SIG-M5 treated with dmso at 0.1 percent for 504 hours (cell line): ENCODE measurements around the gene SLC5A11.
"Not testable (repeated sequence)": the region's sequence is repeated elsewhere in the genome, so short reads cannot be mapped to it uniquely, and the experiment has no call there.

Experiments
- DNase-seq: peaks from one replicate; lab custom pipeline; 2025; ENCODE audit not compliant: unreplicated experiment; lab: John Stamatoyannopoulos, UW

Gene SLC5A11

DNA sequence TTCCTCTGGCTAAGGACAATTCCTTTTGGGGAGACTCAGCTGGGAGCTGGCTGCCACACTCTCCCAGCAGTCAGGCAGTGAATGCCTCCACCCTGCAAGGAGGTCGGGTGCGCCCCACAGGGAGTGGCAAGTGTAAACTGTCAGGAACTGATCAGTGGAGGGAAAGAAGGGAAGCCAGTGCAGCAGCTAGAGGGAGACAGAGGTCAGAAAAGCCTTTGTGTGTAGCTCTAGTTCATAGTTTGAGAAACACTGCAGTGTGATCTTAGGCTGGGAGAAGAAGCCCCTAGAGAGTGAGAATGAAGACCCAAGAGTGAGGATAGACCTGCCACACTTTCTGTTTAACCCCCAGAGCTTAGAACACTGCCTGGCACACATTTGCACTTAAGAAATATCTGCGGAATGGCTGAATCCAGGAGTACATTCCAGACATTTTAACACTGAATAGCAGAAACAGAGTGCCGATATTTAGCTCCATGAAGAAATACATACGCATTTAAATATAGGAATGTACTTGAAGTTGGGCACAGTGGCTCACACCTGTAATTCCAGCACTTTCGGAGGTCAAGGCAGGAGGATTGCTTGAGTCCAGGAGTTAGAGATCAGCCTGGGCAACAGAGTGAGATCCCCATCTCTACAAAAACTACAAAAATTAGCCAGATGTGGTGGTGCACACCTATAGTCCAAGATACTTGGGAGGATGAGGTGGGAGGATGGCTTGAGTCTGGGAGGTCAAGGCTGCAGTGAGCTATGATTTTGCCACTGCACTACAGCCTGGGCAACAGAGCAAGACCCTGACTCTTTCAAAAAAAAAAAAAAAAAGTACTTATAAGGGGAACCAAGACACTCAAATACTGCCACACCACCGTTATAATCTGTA, 11.1 kb upstream of the SLC5A11 start:
- DNase-seq, result peak; percentile 57

DNA sequence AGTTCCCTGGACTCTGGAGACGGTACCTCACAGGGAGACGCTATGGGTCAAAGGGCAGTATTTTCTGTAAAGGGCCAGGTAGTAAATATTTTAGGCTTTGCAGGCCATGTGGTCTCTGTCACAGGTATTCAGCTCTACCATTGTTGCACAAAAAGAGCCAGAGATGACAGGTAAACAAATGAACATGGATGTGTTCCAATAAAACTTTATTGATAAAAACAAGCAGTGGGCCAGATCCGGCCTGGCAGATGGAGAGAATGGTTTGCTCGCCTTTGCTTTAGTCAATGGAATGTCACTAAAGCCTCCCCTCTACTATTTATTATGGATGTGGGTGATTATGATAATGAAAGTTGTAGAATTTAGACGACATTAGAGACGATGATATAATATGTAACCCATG, 8.9 kb upstream of the SLC5A11 start:
- no peak for DNase-seq

DNA sequence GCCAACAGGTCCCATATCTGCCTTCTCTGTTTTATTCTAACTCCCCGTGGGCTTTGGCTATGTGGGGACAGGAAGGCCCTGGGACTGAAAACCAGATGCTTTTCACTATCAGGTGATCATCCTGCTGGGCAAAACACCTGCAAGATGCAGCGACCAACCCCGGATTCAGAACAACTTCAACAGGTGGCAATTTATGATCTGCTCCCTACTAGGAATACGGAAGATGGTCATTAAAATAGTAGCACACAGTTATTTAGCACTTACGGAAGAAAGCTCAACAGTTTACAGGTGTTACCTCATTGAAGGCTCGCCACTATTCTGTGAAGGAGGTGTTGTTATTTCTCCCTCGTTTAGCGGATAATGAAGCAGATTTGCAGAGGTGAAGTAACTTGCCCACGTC, 7.8 kb upstream of the SLC5A11 start:
- no peak for DNase-seq

DNA sequence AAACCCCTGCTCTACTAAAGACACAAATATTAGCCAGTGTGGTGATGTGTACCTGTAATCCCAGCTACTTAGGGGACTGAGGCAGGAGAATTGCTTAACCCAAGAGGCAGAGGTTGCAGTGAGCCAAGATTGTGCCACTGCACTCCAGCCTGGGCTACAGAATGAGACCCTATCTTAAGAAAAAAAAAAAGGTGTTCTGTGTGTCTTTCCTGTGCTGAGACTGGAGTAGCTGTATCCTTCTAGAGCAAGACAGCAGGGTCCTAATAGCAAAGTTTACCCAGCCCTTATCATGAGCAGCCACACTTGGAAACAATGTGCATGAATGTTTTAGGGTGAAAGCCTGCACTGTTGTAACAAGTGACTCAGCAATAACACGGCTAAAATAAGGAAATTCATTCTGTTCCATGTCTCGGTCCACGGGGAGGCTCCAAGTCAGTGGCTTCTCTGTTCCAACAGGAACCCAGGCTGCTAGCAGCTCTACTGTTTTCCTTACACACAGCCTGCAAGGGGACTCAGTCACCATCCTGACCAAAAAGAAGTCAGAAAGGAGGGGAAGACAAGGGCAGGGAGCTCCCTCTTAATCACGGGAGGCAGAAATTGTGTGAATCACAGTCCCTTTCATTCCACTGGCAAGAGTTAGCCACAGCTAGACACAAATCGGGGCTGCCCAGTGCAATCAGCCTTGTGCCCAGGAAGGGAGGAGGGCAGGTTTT, 7.1 kb upstream of the SLC5A11 start:
- peak; percentile 32 for DNase-seq

GRCh38 chr16:24839347-24839972, 6.3 kb upstream of the SLC5A11 start:
- DNase-seq, result no peak

GRCh38 chr16:24841291-24841690, 4.5 kb upstream of the SLC5A11 start:
- DNase-seq, result no peak

DNA sequence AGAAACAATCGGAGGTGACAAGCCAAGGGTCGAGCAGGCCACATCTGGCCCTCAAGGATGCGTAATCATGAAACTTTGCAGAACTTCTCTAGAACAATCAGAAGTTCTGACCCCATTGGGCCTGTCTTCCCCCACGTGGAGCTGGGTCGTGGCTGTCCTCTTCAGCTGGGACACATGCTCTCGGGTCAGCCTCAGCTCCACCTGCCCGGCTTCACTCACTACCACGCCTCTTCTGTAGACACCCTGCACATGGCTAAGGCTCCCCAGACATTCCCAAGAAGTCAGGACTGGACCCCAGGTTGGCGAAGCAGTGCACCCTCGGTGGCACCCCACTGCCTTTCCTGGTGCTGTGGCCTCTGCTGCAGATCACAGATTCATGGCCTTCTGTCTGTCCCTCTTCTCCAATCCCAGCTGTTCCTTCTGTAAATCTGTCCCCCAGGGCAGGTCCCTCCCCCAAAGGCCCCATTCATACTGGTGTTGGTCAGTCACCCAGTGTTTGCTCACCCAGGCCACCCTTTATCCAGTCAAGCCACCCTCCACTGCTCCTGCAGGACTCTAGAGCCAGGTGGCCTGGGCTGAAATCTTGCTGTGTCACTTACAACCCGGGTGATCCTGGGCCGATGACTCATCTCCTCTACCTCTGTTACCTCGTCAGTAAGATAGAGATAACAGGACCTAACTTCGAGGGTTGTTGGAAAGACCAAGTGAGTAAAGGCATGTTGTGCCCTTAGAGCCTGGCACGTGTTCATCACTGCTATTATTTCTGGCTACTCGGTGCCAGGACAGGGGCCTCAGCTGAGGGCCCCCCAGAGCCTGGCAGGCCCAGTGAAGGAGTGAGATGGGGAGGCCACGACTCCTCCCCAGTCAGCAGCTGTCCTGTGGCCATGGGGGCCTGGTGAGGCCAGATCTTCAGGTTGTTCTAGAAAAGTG, 1.4 kb upstream of the SLC5A11 start:
- DNase-seq, result no peak

DNA sequence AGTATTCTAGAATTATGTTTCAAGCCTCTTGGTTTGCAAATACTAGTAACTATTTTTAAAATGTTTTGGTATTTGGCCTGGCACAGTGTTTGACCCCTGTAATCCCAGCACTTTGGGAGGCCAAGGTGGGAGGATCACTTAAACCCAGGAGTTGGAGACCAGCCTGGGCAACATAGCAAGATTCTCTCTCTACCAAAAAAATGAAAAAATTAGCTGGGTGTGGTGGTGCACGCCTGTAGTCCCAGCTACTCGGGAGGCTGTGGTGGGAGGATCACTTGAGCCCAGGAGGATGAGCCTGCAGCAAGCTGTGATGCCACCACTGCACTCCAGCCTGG, 765 bp upstream of the SLC5A11 start:
- not testable (repeated sequence) for DNase-seq

DNA sequence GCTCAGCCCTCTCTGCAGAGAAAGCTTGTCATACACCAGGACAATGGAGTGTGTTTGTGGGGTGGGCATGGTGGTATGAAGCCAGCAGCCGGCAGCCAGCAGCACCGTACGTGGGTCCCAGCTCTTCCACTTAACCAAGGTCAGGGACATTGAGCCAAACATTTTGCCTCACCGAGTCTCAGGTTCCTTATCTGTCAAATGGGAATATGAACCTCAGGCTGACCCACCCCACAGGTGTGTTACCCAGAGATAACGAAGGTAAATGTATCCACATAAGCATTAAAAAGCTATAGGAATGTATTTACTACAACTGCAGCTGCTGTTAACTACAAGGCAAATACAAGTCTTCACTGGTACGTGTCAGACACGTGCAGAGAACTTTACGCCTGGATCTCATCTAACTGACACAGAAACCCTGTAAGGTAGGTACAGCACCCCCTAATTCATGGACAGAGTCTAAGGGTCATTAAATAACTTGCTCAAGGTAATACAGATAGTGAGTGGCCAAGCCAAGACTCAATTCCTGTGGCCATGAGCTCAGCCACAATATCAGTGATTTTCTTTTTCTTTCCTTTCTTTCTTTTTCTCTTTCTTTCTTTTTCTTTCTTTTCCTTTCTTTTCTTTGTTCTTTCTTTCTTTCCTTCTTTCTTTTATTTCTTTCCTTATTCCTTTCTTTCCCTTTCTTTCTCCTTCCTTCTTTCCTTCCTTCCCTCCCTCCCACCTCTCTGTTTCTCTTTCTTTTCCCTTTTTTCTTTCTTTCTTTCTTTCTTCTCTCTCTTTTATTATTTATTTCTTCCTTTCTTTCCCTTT, 990 bp downstream of the SLC5A11 start:
- no peak for DNase-seq

- DNase-seq, result no peak
Observed at GRCh38 chr16:24847358-24847664, 1.5 kb downstream of the SLC5A11 start.

DNA sequence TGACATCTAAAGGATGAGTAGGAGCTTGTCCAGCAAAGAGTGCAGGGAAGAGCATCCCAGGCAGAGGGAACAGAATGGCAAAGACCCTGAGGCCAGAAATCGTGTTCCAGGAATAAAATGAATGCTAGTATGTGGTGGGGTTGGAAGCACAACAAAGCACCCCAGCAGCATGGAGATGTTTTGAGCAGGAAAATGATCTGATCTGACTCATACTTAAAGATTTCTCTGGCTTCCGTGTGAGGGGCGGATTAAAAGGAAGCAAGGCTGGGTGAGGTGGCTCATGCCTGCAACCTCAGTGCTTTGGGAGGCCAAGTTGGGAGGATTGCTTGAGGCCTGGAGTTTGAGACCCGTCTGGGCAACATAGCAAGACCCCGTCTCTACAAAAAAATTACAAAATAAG, 2.3 kb downstream of the SLC5A11 start:
- no peak for DNase-seq

DNA sequence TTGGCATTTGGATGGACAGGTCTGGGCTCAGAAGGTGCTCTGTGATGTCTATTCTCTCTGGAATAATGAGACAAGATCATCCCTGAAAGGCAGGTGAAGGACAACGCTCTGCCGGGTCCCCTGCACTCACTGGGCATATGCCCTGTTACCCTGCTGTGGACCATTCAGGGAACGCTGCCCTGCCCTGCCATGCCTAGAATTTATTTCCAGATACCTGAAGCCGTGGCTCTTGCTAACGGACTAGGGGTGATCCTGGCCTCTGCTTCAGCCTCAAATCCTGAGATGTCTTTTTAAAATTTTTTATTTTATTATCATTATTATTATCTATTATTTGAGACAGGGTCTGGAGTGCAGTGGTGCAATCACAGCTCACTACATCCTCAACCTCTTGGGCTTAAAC, 3.9 kb downstream of the SLC5A11 start:
- DNase-seq, result no peak

DNA sequence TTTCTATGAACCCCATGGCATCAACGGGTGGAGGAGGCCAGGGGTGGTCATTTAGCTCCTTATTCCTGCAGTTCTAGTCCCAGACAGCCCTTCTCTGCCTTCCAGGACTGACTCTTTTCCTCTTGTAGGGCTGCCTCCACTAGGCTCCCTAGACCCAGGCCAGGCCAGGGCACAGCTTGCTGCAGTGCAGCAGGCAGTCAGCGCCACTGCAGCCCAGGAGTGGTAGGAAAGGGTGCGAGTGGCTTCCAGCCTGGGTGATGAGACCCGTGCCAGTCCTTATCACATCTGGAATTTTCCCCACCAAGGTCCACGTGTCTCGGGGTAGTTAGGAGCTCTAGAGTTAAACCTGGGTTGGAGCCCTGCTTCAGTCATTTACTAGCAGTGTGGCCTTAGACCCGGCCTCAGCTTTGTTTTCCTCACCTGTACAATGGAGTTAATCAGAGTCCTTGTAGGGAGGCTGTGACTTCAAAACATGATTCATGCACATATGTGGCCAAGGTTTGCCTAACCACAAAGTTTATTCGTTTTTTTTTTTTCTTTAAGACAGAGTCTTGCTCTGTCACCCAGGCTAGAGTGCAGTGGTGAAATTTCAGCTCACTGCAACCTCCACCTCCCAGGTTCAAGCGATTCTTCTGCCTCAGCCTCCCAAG, 4.7 kb downstream of the SLC5A11 start:
- no peak for DNase-seq

GRCh38 chr16:24851700-24852099, 5.9 kb downstream of the SLC5A11 start:
- DNase-seq, result no peak

GRCh38 chr16:24852281-24852721, 6.5 kb downstream of the SLC5A11 start:
- DNase-seq, result no peak

DNA sequence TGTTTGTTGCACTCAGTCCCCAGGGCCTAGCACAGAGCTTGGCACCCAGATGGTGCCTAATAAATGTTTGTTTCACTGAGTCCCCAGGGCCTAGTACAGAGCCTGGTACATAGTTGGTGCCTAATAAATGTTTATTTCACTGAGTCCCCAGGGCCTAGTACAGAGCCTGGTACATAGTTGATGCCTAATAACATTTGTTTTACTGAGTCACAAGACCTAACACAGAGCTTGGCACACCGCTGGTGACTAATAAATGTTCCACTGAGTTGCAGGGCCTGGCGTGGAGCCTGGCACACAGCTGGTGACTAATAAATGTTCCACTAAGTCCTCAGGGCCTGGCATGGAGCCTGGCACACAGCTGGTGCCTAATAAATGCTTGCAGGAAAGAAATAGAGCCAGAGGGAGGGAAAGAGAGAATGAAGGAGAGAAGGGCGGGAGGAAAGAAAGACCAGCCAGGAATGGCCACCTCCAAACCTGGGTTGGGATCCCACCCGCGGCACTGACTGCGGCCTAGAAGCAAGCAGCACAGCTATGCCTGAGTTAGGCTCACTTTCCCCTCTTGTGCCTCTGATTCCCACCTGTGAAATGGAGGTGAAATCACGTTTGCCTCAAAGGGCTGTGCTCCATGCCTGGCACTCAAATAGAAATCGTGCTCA, 7.5 kb downstream of the SLC5A11 start:
- no peak for DNase-seq

DNA sequence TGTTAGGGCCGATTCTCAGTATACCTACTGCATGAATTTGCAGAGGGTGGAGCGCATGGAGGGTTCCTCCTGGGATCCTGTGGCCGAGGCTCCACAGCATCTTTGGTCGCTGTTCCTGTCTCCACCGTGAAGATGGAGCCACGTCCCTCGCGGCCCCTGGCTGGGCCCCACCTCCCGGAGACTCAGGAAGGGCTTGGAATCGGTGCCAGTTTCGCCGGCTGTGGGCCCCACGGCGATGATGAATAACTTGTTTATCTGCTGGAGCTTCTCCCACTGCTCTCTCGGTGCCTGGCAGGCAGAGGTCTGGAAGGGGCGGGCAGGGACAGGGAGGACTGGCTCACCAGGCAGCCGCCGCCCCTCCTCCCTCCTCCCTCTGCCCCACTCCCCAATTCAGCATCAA, 8.1 kb downstream of the SLC5A11 start:
- DNase-seq, result no peak

DNA sequence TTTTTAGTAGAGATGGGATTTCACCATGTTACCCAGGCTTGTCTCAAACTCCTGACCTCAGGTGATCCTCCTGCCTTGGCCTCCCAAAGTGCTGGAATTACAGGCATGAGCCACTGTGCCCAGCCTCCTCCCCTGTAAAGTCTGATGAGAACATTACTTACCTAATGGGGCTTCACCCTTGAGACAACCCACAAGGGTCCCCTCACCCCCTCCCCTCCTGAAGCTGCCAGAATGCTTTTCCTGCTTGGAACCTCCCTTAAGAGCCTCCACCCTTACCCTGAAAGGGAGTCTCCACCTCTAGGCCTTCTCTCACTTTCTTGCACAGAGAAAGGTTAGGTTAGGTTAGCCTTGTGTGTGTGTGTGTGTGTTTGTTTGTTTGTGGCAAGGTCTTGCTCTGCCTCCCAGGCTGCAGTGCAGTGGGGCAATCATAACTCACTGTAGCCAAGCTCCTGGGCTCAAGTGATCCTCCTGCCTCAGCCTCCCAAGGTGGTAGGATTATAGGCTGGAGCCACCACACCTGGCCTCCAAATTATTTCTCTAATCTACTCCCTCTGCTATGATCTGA, 8.9 kb downstream of the SLC5A11 start:
- DNase-seq, result no peak

DNA sequence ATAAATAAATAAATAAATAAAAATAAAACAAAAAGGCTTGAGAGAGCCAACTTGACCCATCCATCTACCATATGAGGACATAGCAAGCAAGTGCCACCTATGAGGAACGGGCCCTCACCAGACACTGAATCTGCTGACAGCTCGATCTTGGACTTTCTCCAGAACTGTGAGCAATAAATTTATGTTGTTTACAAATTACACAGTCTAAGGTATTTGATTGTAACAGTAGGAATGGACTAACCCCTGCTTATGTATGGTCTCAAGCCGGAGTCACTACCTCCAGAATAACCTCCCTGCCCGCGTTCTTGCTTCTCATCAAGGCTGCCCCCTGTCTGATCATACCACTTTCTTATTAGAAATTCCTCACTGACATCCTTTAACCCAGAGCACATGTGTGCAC, 9.9 kb downstream of the SLC5A11 start:
- no peak for DNase-seq
